GM21576 (cell line): ENCODE data around the gene PLA2G4A.

ENCODE experiments used
- ATAC-seq: cut with Tn5 transposase; IDR thresholded peaks from one replicate; pipeline ENCODE4 v1.9.1; 2021; ENCODE audit warnings: mild to moderate bottlenecking, moderate library complexity; ENCODE audit not compliant: unreplicated experiment

PLA2G4A gene

GRCh38 chr1:186974774-186975181 lies 146.0 kb downstream of the PLA2G4A start:
- ATAC-seq = no peak

- no peak for ATAC-seq
Measured at GRCh38 chr1:186975220-186975619, 146.5 kb downstream of the PLA2G4A start.

- ATAC-seq = no peak
Measured at GRCh38 chr1:186976700-186977099, 148.0 kb downstream of the PLA2G4A start.

- ATAC-seq = no peak
Measured at GRCh38 chr1:186977266-186977957, 148.7 kb downstream of the PLA2G4A start.

- no peak for ATAC-seq
Measured at GRCh38 chr1:186978596-186979556, 150.1 kb downstream of the PLA2G4A start.

GRCh38 chr1:186980400-186980799 lies 151.7 kb downstream of the PLA2G4A start:
- no peak for ATAC-seq

- ATAC-seq = no peak
Measured at GRCh38 chr1:186982116-186982515, 153.4 kb downstream of the PLA2G4A start.

- ATAC-seq = no peak
Measured at GRCh38 chr1:186983327-186983726, 154.6 kb downstream of the PLA2G4A start.

GRCh38 chr1:186984959-186985358 lies 156.2 kb downstream of the PLA2G4A start:
- ATAC-seq = no peak

- peak; percentile 77 for ATAC-seq
Measured at GRCh38 chr1:186985889-186986491, 157.2 kb downstream of the PLA2G4A start.

- ATAC-seq = no peak
Measured at GRCh38 chr1:186987065-186987464, 158.3 kb downstream of the PLA2G4A start.

GRCh38 chr1:186987769-186988168 lies 159.0 kb downstream of the PLA2G4A start:
- ATAC-seq = no peak

- no peak for ATAC-seq
Measured at GRCh38 chr1:186993996-186994395, 165.2 kb downstream of the PLA2G4A start.

- no peak for ATAC-seq
Measured at GRCh38 chr1:186994897-186995296, 166.1 kb downstream of the PLA2G4A start.

GRCh38 chr1:186996816-186997215 lies 168.1 kb downstream of the PLA2G4A start:
- ATAC-seq = no peak

GRCh38 chr1:186997877-186998276 lies 169.1 kb downstream of the PLA2G4A start:
- no peak for ATAC-seq

- no peak for ATAC-seq
Measured at GRCh38 chr1:186999506-186999905, 170.8 kb downstream of the PLA2G4A start.

GRCh38 chr1:187001198-187001889 lies 172.6 kb downstream of the PLA2G4A start:
- no peak for ATAC-seq

- ATAC-seq = no peak
Measured at GRCh38 chr1:187003353-187003752, 174.6 kb downstream of the PLA2G4A start.

- no peak for ATAC-seq
Measured at GRCh38 chr1:187006896-187007295, 178.1 kb downstream of the PLA2G4A start.

- no peak for ATAC-seq
Measured at GRCh38 chr1:187009320-187009719, 180.6 kb downstream of the PLA2G4A start.
